ENCODE results near the gene BRD1.

Gene BRD1

DNA sequence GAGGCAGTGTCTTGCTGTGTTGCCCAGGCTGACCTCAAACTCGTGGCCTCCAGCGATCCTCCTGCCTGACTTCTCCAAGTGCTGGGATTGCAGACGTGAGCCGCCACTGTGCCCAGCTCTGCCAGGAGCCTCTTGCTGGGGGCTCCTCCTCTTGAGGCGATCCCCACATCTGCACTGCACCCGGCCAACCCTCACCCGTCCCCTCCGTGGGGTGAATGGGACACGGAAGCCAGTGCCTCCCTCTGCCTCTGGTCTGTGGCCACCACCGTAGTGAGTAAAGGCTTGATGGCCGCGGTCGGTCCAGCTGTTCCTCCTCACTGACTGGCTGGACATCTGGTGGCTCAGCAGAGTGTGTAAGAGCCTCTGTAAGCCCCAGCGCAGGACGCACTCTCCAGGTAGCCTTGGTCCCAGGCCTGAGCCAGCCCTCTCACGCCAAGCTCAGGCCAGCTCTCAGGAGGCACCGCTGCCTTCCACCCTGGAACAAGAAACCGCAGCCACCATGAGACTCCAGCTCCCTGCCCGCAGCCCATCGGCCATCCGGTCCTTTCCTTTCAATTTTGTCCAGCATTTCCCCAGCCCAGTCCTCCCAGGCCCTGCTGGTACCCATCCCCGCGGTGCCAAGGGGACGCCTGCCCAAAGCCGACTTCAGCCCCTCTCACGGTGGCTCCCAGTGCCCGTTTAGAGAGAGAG is 100.3 kb downstream of the BRD1 start:
- no peak for DNase-seq
- ATAC-seq: no peak

DNA sequence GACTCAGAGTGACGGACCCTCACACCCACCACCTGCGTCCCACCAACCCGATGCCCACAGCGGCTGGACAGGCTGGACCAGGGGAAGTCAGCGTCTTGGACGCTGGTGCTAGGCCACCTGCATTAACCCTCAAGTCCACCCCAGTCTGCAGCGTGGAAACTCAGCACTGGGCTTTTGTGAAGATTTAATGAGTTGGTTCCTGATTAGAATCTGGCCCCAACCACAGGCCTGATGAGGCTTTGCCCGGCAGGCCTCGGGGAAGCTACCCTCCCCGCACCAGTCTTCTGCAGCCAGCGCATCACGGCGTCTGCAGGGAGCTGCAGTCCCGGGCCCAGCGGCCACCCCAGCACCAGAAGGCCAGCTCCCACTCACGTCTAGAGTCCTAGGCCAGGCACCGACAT is 101.0 kb downstream of the BRD1 start:
- no peak for ATAC-seq
- DNase-seq: no peak

DNA sequence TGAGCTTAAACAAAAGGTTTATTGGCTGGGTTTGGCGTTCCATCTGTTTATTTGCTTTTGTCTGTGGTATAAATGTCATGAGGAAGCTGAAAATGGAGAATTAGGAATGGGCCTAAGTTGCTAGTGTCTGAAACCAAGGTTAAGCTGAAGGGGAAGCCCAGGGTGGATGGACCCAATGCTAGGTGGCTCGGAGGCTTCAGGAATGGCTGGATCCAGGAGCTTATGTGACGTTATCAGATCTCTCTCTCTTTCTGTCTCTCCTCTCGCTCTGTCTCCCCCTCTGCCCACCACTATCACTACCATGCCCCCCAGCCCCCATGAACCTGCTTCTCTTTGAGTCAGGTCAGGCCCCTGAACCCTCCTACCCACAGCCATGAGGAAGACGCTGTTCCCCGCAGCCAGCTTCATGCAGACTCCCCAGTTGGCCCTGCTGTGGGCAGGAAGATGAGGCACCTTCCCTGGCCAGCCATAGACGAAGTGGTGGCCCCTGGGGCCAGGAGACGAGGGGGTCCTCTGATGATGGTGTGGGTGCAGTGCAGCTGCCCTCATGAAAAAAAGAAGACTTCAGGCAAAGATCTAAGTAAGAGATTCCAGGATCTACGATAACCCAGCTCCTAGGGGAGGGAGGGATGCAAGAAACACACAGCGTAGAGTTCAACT is 101.5 kb downstream of the BRD1 start:
- ATAC-seq: no peak
- DNase-seq: no peak

DNA sequence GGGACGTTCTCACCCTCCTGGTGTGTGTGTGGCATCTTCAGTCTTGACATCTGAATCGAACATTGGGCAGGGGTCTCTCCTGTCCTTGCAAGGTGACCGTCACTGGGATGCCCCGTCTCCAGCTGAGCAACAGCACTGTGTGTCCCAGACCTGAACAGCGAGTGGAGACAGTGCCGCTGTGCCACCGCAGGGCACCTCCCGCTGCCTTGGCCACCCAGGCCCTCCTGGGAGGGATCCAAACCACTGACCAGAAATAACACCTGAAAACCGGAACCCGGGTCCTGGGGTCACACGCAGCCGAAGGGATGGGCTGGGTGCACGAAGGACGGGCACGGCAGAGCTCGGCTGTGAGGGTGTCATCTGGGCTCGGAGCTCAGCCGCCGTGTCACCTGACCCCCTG is 102.2 kb downstream of the BRD1 start:
- no peak for DNase-seq
- ATAC-seq: no peak

DNA sequence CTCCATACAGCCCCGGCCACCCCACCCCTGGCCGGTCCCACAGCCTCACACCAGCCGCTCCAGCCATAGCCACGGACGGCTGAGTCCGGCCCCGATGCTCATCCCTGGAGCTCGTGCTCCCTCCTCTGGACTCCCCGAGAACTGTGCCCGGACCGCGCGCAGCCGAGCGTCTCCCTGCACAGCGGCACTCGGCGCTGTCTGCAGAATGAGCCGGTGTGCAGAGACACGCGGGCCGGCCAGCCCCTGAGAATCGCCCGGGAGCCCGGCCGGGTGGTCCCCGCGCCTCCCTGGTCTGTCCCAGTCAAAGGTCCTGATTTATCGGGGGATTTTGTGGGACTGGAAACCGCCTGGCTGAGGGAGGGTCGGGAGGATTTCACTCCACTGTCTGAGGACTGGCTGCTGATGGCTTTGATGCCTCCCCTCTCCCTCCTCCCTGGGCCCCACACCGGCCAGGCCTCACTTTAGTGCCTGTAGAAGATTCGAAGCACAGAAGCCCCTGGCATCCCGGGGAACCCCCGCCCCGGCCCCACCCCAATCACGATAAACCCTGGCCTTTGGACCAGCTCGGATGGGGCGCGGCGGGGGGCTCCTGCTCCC is 102.7 kb downstream of the BRD1 start:
- DNase-seq (peak; percentile 84), ATAC-seq (peak; percentile 89)

DNA sequence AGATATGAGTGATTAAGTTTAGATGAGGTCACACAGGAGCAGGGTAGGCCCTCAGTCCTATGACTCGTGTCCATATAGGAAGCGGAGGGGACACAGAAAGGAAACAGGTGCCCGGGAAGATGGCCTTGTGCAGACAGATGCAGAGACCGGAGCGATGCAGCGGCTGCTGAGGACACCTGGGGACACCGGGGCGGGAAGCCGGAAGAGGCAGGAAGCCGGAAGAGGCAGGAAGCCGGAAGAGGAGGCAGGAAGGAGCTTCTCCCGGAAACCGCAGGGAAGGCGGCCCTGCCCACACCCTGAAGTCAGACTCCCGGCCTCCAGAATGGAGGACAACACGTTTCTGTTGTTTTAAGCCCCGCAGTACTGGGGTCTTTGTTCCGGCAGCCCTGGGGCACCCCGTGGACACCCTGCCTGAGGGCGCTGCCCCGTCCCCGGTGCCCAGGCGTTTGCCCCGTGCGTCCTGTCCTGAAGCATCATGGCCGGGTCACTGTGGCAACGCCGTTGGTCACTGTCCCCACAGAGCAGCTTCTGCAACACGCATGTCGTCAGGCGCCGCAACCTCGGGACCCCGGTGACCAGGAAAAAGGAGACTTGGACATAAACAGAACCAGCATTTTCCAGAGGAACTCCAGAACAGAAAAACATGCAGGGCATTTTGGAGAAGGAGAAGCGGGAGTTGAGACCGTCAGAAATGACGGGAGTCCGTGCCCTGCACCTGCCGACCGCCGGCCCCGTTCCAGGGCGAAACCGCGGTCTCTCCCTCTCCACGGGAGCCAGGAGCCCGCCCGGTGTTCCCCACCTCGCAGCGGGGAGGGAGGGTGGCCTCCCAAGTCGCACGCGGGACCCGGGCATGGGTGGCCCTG is 103.4 kb downstream of the BRD1 start:
- ATAC-seq (peak; percentile 34), DNase-seq (peak; percentile 66)

DNA sequence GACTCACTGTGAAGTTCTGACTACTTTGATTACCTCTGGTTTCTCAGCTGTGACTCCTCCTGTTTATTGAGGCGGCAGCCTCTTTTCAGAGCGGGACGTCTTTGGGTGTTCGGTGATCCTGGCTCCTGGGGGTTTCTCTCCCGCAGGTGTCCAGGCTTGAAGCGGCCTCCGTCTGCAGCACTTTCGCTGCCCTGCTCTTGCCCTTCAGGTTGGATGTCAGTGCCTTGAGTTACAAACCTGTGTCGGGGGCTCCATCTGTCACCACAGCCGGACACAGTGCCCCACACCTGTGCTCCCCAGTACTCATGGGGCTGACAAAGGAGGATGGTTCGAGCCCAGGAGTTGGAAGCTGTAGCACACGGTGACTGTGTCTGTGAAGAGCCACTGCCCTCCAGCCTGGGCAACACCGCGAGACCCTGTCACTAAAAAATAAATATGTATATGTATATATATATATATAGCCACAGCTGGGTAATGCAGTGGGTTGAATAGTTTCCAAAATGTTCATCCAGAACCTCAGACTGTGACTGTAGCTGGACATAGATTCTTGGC is 104.1 kb downstream of the BRD1 start:
- no peak for ATAC-seq
- DNase-seq: no peak

Measured in stimulated activated naive CD8-positive, alpha-beta T cell treated with anti-CD3 and anti-CD28 coated beads, Interleukin-15, Interleukin-2, amounts not matched to agents 100 U/mL and 50 U/mL, for 24 hours (primary cell).